ENCODE results near the gene TTF2. TPM values are rescaled to one million over a fixed set of nuclear protein-coding genes. Genes with fewer than 3 reads are reported as not detected.

TTF2 gene
- polyA plus RNA-seq, 1 donor (not counting 4 experiments of a cell fraction or from before 2014, with no cell fraction given), result 23.0 TPM

DNA sequence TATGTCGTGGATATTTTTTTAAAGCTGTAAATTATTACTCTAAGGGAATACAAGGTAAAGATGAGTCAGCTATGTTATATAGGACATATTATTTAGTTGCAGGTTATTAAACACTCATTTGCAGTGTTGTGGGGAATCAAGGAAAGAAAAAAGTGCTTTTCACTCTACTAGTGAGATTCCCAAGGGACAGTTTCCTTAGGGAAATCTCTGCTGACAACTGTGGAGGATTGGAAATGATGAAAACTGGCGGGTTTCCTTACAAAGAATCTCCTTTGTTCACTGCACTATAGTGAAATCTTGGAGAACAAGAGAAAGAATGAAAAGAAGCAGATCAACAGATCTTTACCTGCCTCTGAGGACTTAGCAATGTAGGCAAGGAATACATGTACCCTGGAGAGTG is 85.9 kb downstream of the TTF2 start:
- Histone ChIP-seq H3K9me1 (ENCODE audit: control insufficient read depth, extremely low read depth, insufficient read depth, low read length) (no peaks in the 10 kb centered on the region), H3K9me3 (ENCODE audit: control insufficient read depth, low read depth, low read length) (no peaks in the 10 kb centered on the region), H3K4me1 (ENCODE audit: control insufficient read depth, extremely low read depth, insufficient read depth, low read length) (peaks cover 9% of the 10 kb centered on the region), H4K20me1 (ENCODE audit: control insufficient read depth, extremely low read depth, insufficient read depth, low read length) (no peaks in the 10 kb centered on the region), H3K27me3 (ENCODE audit: control insufficient read depth, extremely low read depth, insufficient read depth, low read length) (no peaks in the 10 kb centered on the region), H3K9ac (ENCODE audit: control insufficient read depth, extremely low read depth, insufficient read depth, low read length) (no peak overlapping the region), H3K36me3 (ENCODE audit: control insufficient read depth in 2 of 2, extremely low read depth in 1 of 2, insufficient read depth in 2 of 2, low read length in 2 of 2) (no peaks in the 10 kb centered on the region), H3K79me2 (ENCODE audit: control insufficient read depth, insufficient read depth, low read length) (no peaks in the 10 kb centered on the region), H2AFZ (ENCODE audit: control insufficient read depth, low read length) (no peak overlapping the region), H3K4me2 (ENCODE audit: control insufficient read depth, extremely low read depth, insufficient read depth, low read depth, low read length) (no peak overlapping the region), H3K4me3 (ENCODE audit: control insufficient read depth in 2 of 3, extremely low read depth in 1 of 3, insufficient read depth in 2 of 3, low read depth in 1 of 3, low read length in 3 of 3) (no peak overlapping the region), H3K27ac (ENCODE audit: control insufficient read depth, insufficient read depth, low read length) (no peak overlapping the region)
- FAIRE-seq (no peak), DNase-seq (ENCODE audit: low read depth, low spot score) (no peak)
- TF ChIP-seq, protein P1, sequence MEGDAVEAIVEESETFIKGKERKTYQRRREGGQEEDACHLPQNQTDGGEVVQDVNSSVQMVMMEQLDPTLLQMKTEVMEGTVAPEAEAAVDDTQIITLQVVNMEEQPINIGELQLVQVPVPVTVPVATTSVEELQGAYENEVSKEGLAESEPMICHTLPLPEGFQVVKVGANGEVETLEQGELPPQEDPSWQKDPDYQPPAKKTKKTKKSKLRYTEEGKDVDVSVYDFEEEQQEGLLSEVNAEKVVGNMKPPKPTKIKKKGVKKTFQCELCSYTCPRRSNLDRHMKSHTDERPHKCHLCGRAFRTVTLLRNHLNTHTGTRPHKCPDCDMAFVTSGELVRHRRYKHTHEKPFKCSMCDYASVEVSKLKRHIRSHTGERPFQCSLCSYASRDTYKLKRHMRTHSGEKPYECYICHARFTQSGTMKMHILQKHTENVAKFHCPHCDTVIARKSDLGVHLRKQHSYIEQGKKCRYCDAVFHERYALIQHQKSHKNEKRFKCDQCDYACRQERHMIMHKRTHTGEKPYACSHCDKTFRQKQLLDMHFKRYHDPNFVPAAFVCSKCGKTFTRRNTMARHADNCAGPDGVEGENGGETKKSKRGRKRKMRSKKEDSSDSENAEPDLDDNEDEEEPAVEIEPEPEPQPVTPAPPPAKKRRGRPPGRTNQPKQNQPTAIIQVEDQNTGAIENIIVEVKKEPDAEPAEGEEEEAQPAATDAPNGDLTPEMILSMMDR (optimal IDR thresholded peaks at IDR 0.05 in 1 of 3, IDR thresholded peaks at IDR 0.05 in 1 of 3, conservative IDR thresholded peaks at IDR 0.05 in 1 of 3; ENCODE audit: extremely low read depth in 1 of 3, insufficient read depth in 2 of 3, low read length in 3 of 3), result no peak
- no peak for TF ChIP-seq EZH2 (IDR thresholded peaks at IDR 0.05; ENCODE audit: low read length)
- dilution Hi-C loops (cut with MboI; ENCODE audit: extremely low pct_ligation_motif_present, low sequenced_read_pairs), result no loop called here

DNA sequence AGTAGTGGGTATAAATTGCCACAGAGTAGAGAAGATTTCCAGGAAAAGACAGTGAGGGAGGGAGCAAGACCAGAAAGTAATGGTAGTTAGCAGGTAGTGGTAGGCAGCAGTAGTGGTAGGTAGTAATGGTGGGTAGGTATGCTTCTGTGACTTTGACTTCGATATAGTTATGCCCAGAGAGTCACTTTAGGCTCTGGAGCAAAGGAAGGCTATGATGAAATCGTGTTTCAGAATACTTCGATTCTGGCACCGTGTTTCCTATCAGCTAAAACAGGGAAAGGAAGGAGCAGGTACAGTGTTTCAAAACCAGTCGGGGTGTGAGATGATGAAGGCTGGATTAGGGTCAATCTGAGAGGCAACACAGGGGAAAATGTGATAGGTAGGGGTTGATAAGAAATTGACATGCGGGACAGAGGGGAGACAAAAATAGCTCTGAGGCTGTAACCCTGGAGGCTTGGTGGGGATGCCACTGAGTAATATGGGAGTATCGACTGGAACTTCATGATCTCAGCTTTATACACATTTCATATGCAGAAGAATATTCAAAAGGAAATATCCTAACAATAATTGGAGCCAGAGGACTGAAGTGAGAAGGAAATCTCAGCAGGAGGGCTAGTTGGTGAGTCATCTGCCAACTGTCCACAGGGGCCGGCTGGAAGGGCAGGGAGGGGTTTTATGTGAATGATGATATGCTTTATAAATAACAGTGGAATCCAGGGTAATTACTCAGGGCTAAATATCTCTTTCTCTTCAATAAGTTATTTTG is 86.6 kb downstream of the TTF2 start:
- Histone ChIP-seq H3K9me1 (ENCODE audit: control insufficient read depth, extremely low read depth, insufficient read depth, low read length) (no peaks in the 10 kb centered on the region), H3K4me1 (ENCODE audit: control insufficient read depth, extremely low read depth, insufficient read depth, low read length) (peaks cover 9% of the 10 kb centered on the region), H2AFZ (ENCODE audit: control insufficient read depth, low read length) (no peak overlapping the region), H3K27ac (ENCODE audit: control insufficient read depth, insufficient read depth, low read length) (no peak overlapping the region), H3K9me3 (ENCODE audit: control insufficient read depth, low read depth, low read length) (no peaks in the 10 kb centered on the region), H3K27me3 (ENCODE audit: control insufficient read depth, extremely low read depth, insufficient read depth, low read length) (no peaks in the 10 kb centered on the region), H3K4me3 (ENCODE audit: control insufficient read depth in 2 of 3, extremely low read depth in 1 of 3, insufficient read depth in 2 of 3, low read depth in 1 of 3, low read length in 3 of 3) (no peak overlapping the region), H3K36me3 (ENCODE audit: control insufficient read depth in 2 of 2, extremely low read depth in 1 of 2, insufficient read depth in 2 of 2, low read length in 2 of 2) (no peaks in the 10 kb centered on the region), H3K4me2 (ENCODE audit: control insufficient read depth, extremely low read depth, insufficient read depth, low read depth, low read length) (no peak overlapping the region), H4K20me1 (ENCODE audit: control insufficient read depth, extremely low read depth, insufficient read depth, low read length) (no peaks in the 10 kb centered on the region), H3K9ac (ENCODE audit: control insufficient read depth, extremely low read depth, insufficient read depth, low read length) (no peak overlapping the region), H3K79me2 (ENCODE audit: control insufficient read depth, insufficient read depth, low read length) (no peaks in the 10 kb centered on the region)
- no peak for DNase-seq (ENCODE audit: low read depth, low spot score)
- no peak for TF ChIP-seq EZH2 (IDR thresholded peaks at IDR 0.05; ENCODE audit: low read length)
- TF ChIP-seq, protein P1 (optimal IDR thresholded peaks at IDR 0.05 in 1 of 3, IDR thresholded peaks at IDR 0.05 in 1 of 3, conservative IDR thresholded peaks at IDR 0.05 in 1 of 3; ENCODE audit: extremely low read depth in 1 of 3, insufficient read depth in 2 of 3, low read length in 3 of 3), result no peak
- dilution Hi-C loops (cut with MboI; ENCODE audit: extremely low pct_ligation_motif_present, low sequenced_read_pairs), result no loop called here
- no peak for FAIRE-seq

All from keratinocyte (primary cell).